DMS 273 treated with DMSO at 0.1 percent for 48 hours (cell line): ENCODE results near the gene FH.

ENCODE experiments used
- DNase-seq: peaks from one replicate; lab custom pipeline; 2025; lab: John Stamatoyannopoulos, UW

FH gene

GRCh38 chr1:241457421-241457820, 62.1 kb downstream of the FH start:
- DNase-seq = no peak

- no peak for DNase-seq
These were observed 62.8 kb downstream of the FH start for GRCh38 chr1:241456743-241457142.

- no peak for DNase-seq
These were observed 65.8 kb downstream of the FH start for GRCh38 chr1:241453732-241454131.

GRCh38 chr1:241451956-241452355, 67.6 kb downstream of the FH start:
- no peak for DNase-seq
